Kidney epithelial cell (primary cell): ENCODE results near the gene PIGBOS1. TPM values are rescaled to one million over a fixed set of nuclear protein-coding genes. Genes with fewer than 3 reads are reported as not detected.
A peak's percentile ranks its signal among the peaks of the same experiment; 100 is the strongest.

Experiments
- DNase-seq: peaks from one replicate; pipeline ENCODE4 v3.0.0-alpha.2; 2010; ENCODE audit warnings: low read depth
- H3K27me3 ChIP-seq: 2 replicates; pipeline ENCODE4 v1.6.0; 2011; ENCODE audit warnings: low read length; ENCODE audit not compliant: control insufficient read depth, insufficient read depth
- H3K36me3 ChIP-seq: 2 replicates; pipeline ENCODE4 v1.5.1; 2011; ENCODE audit warnings: low read length; ENCODE audit not compliant: control insufficient read depth, insufficient read depth
- H3K4me3 ChIP-seq: 2 replicates; pipeline ENCODE4 v1.5.1; 2011; ENCODE audit warnings: low read depth, mild to moderate bottlenecking, control low read depth, low read length
- CTCF ChIP-seq: IDR thresholded peaks from 2 replicates; pipeline ENCODE4 v1.5.1; 2011; ENCODE audit warnings: mild to moderate bottlenecking, moderate library complexity, low read length, control low read depth, inconsistent platforms; ENCODE audit not compliant: insufficient read depth, poor library complexity, severe bottlenecking
- total RNA-seq: library from RNA; depleted of rRNA; stranded (reverse); fragments of >200 nt; gene quantifications from 2 replicates; pipeline ENCODE4 v1.2.3, GENCODE V29; 2015

The PIGBOS1 gene
- total RNA-seq, result 14.9 and 32.8 TPM in 2 replicates

- Histone ChIP-seq H3K4me3 (peak within 1 kb of the TSS; percentile 85), H3K27me3 (no peaks in the 10 kb centered on the region), H3K36me3 (no peaks in the 10 kb centered on the region)
- TF ChIP-seq CTCF, result no peak
- DNase-seq, result peak; percentile 61
These were observed at the start of gene PIGBOS1, which contains the start of gene PIGB for GRCh38 chr15:55318588-55319494. Gene PIGBOS1, minus strand, starts transcription at chr15:55319123. Its CDS starts 1,331 bp downstream, at chr15:55317792. Gene PIGB, plus strand, starts transcription at chr15:55319222. Its CDS starts 29 bp downstream, at chr15:55319251.

- TF ChIP-seq CTCF, result no peak
- Histone ChIP-seq H3K4me3 (no peak overlapping the region), H3K27me3 (no peaks in the 10 kb centered on the region), H3K36me3 (no peaks in the 10 kb centered on the region)
- DNase-seq, result no peak
These were observed 48.1 kb upstream of the PIGBOS1 start for GRCh38 chr15:55366981-55367380.

- DNase-seq, result no peak
- Histone ChIP-seq H3K4me3 (no peak overlapping the region), H3K27me3 (no peaks in the 10 kb centered on the region), H3K36me3 (no peaks in the 10 kb centered on the region)
- TF ChIP-seq CTCF, result no peak
These were observed 43.7 kb upstream of the PIGBOS1 start for GRCh38 chr15:55362641-55363040.

- no peak for DNase-seq
- Histone ChIP-seq H3K36me3 (no peaks in the 10 kb centered on the region), H3K27me3 (no peaks in the 10 kb centered on the region), H3K4me3 (no peak overlapping the region)
- no peak for TF ChIP-seq CTCF
These were observed 42.1 kb upstream of the PIGBOS1 start for GRCh38 chr15:55361048-55361447.

- no peak for TF ChIP-seq CTCF
- H3K36me3 ChIP-seq, result no peaks in the 10 kb centered on the region
- no peak for DNase-seq
- H3K27me3 ChIP-seq, result no peaks in the 10 kb centered on the region
- no peak overlapping the region for H3K4me3 ChIP-seq
These were observed 41.3 kb upstream of the PIGBOS1 start for GRCh38 chr15:55360256-55360655.
